OCI-LY1 (cell line): ENCODE results near the gene PTPN4.

ENCODE experiments used
- H2AFZ ChIP-seq: fragments of 200-600 bp; sonication (generic), shearing (Covaris generic); 2 replicates; pipeline ENCODE4 v1.6.0; 2014; ENCODE audit warnings: antibody characterized with exemption, mild to moderate bottlenecking, low read length
- H3F3A ChIP-seq: fragments of 200-600 bp; sonication (generic), shearing (Covaris generic); 2 replicates; pipeline ENCODE4 v1.6.0; 2014; ENCODE audit warnings: mild to moderate bottlenecking, antibody characterized with exemption, low read length, moderate library complexity; ENCODE audit not compliant: insufficient read depth
- H3K27ac ChIP-seq: fragments of 200-600 bp; sonication (generic); 2 replicates; pipeline ENCODE4 v1.5.1; 2014; ENCODE audit warnings: low read length, mixed run types, mild to moderate bottlenecking, low read depth; ENCODE audit not compliant: poor library complexity, severe bottlenecking
- H3K27me3 ChIP-seq: fragments of 200-600 bp; sonication (generic); 2 replicates; pipeline ENCODE4 v1.6.0; 2014; ENCODE audit warnings: antibody characterized with exemption, mild to moderate bottlenecking, low read length, moderate library complexity; ENCODE audit not compliant: insufficient read depth
- H3K36me3 ChIP-seq: fragments of 200-600 bp; sonication (generic); 2 replicates; pipeline ENCODE4 v1.6.1; 2014; ENCODE audit warnings: mild to moderate bottlenecking, antibody characterized with exemption, low read length, moderate library complexity, mixed read lengths; ENCODE audit not compliant: insufficient read depth
- H3K4me1 ChIP-seq: fragments of 200-600 bp; sonication (generic); 2 replicates; pipeline ENCODE4 v1.5.1; 2014; ENCODE audit warnings: mild to moderate bottlenecking, low read length, moderate library complexity; ENCODE audit not compliant: insufficient read depth, severe bottlenecking
- H3K4me2 ChIP-seq: fragments of 200-600 bp; sonication (generic), shearing (Covaris generic); 2 replicates; pipeline ENCODE4 v1.6.1; 2014; ENCODE audit warnings: low read length
- H3K4me3 ChIP-seq: fragments of 200-600 bp; sonication (generic); 2 replicates; pipeline ENCODE4 v1.5.1; 2014; ENCODE audit warnings: low read length, low read depth, mild to moderate bottlenecking, mixed read lengths; ENCODE audit not compliant: poor library complexity, severe bottlenecking
- H3K79me2 ChIP-seq: fragments of 200-600 bp; shearing (Covaris generic); 2 replicates; pipeline ENCODE4 v1.6.1; 2016; ENCODE audit warnings: mixed run types, low read length, mixed read lengths; ENCODE audit not compliant: insufficient read depth
- H3K9ac ChIP-seq: fragments of 200-600 bp; sonication (generic), shearing (Covaris generic); 2 replicates; pipeline ENCODE4 v1.6.1; 2014; ENCODE audit warnings: mild to moderate bottlenecking, low read length, mixed read lengths
- H3K9me2 ChIP-seq: fragments of 200-600 bp; sonication (generic), shearing (Covaris generic); 2 replicates; pipeline ENCODE4 v1.6.1; 2014; ENCODE audit warnings: low read depth, mild to moderate bottlenecking, low read length, mixed read lengths
- H3K9me3 ChIP-seq: fragments of 200-600 bp; shearing (Covaris generic); 2 replicates; pipeline ENCODE4 v1.6.1; 2014; ENCODE audit warnings: low read length, mixed read lengths
- H4K20me1 ChIP-seq: fragments of 200-600 bp; sonication (generic), shearing (Covaris generic); 2 replicates; pipeline ENCODE4 v1.6.0; 2016; ENCODE audit warnings: mild to moderate bottlenecking, low read length; ENCODE audit not compliant: insufficient read depth
- CTCF ChIP-seq: fragments of 200-600 bp; sonication (generic), shearing (Covaris generic); IDR thresholded peaks from 2 replicates; pipeline ENCODE4 v1.5.1; 2017; ENCODE audit warnings: mild to moderate bottlenecking, antibody characterized with exemption, low read length, moderate library complexity, mixed read lengths
- EZH2 ChIP-seq: fragments of 200-600 bp; sonication (generic), shearing (Covaris generic); IDR thresholded peaks from 2 replicates; pipeline ENCODE4 v1.8.0; 2017; ENCODE audit warnings: borderline replicate concordance, mixed run types, mild to moderate bottlenecking, antibody characterized with exemption, low read length, moderate library complexity, mixed read lengths

The PTPN4 gene

GRCh38 chr2:119775102-119775501, 15.4 kb downstream of the PTPN4 start:
- Histone ChIP-seq H3K27ac (no peak overlapping the region), H3K9ac (no peak overlapping the region), H3K27me3 (no peaks in the 10 kb centered on the region), H3K4me1 (no peaks in the 10 kb centered on the region), H2AFZ (no peak overlapping the region), H3K79me2 (no peaks in the 10 kb centered on the region), H3K9me3 (no peaks in the 10 kb centered on the region), H3K9me2 (no peaks in the 10 kb centered on the region), H3K4me3 (no peak overlapping the region), H3F3A (no peaks in the 10 kb centered on the region), H4K20me1 (no peaks in the 10 kb centered on the region), H3K36me3 (no peaks in the 10 kb centered on the region), H3K4me2 (no peak overlapping the region)
- TF ChIP-seq CTCF (no peak), EZH2 (no peak)

GRCh38 chr2:119782308-119783027, 22.7 kb downstream of the PTPN4 start:
- H3K27me3 ChIP-seq, result no peaks in the 10 kb centered on the region

GRCh38 chr2:119784876-119785275, 25.2 kb downstream of the PTPN4 start:
- Histone ChIP-seq H3K4me1 (no peaks in the 10 kb centered on the region), H3K27me3 (no peaks in the 10 kb centered on the region), H3K9me2 (no peaks in the 10 kb centered on the region), H3F3A (no peaks in the 10 kb centered on the region), H3K27ac (no peak overlapping the region), H3K4me3 (no peak overlapping the region), H3K36me3 (no peaks in the 10 kb centered on the region), H3K9me3 (peaks cover 5% of the 10 kb centered on the region), H3K9ac (no peak overlapping the region), H3K79me2 (no peaks in the 10 kb centered on the region), H3K4me2 (no peak overlapping the region), H2AFZ (no peak overlapping the region), H4K20me1 (no peaks in the 10 kb centered on the region)
- TF ChIP-seq EZH2, result no peak
- no peak for TF ChIP-seq CTCF

More at GRCh38 chr2:119782308-119783027, 22.7 kb downstream of the PTPN4 start:
- TF ChIP-seq EZH2 (no peak), CTCF (no peak)
- Histone ChIP-seq H3K9me3 (no peaks in the 10 kb centered on the region), H3K9me2 (no peaks in the 10 kb centered on the region), H3K4me1 (no peaks in the 10 kb centered on the region), H3K79me2 (no peaks in the 10 kb centered on the region), H3K4me3 (no peak overlapping the region), H3F3A (no peaks in the 10 kb centered on the region), H3K36me3 (no peaks in the 10 kb centered on the region), H3K9ac (no peak overlapping the region), H3K4me2 (no peak overlapping the region), H4K20me1 (no peaks in the 10 kb centered on the region), H3K27ac (no peak overlapping the region), H2AFZ (no peak overlapping the region)
